GM21390 (cell line): ENCODE results near the gene PTPRU.

ENCODE experiments used
- ATAC-seq: cut with Tn5 transposase; IDR thresholded peaks from one replicate; pipeline ENCODE4 v1.9.1; 2021; ENCODE audit not compliant: unreplicated experiment

PTPRU gene

DNA sequence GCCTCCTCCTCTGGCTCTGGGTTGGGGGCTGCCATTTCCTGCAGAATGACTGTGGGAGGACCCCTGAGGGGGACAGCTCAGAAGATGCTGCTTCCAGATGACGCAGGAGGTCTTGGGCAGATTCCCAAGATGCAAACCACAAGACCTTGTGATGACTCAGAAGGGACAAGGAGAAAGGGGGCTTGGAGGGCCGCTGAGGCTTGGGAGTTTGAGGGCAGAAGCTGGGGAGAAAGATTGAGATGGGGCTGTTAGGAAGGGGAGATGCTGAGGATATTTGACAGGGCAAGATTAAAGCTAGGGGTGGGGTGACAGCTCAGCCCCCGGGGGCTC, 7.5 kb downstream of the PTPRU start:
- no peak for ATAC-seq

DNA sequence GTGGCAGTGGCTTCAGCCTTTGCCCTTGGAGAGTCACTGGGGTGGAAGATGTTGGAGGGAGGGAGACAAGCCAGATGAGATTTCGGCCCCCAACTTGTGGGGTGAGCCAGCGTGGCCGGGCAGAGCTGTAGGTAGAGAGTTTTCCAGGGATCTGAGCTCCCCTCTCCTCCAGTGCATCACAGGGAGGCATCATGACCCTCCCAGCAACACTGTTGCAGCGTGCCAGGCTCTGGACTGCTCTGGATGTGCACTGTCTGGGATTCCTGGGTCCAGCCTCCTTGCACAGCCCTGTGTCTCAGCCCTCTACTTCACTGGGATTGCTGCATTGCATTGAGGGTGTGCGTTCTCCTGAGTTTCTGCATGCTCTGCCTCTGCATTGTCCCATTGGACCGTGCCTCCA, 8.9 kb downstream of the PTPRU start:
- ATAC-seq, result no peak

DNA sequence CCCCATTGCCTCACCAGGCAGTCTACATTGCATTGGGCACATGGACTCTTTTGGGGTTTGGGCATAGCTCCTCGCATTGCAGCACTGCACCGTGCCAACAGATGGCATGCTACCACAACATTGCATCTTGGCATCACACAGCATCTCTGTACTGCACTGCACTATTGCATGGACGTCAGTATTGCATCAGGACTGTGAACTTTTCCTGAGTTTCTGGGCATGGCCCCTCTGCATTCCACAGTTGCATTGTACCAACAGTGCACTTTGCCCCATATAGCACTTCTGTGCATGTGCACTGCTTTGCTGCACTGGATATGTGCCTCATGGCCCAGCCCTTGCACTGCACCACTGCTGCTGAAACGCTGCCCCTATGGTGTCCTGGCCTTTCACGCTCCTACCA, 9.6 kb downstream of the PTPRU start:
- no peak for ATAC-seq

GRCh38 chr1:29247044-29247443, 10.7 kb downstream of the PTPRU start:
- no peak for ATAC-seq

- ATAC-seq, result no peak
Observed at GRCh38 chr1:29247571-29248273, 11.4 kb downstream of the PTPRU start.

DNA sequence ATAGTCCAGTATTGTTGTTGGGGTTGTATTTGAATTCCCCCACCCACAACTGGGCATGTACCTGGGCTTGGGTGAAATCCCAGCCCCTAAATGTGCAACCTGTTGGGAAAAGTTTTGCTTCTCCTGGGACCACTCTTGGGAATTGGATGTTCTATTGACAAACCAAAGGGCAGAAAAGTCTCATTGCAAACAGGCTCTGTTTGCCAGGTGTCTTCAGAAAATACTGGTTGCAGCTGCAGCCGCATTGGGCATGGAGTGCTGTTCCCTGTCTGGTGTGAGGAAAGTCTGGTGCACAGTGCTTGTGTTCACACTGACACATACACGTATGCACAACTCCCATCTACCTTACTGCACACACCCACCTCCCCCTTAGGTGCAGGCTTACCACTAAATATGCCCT, 12.1 kb downstream of the PTPRU start:
- no peak for ATAC-seq

DNA sequence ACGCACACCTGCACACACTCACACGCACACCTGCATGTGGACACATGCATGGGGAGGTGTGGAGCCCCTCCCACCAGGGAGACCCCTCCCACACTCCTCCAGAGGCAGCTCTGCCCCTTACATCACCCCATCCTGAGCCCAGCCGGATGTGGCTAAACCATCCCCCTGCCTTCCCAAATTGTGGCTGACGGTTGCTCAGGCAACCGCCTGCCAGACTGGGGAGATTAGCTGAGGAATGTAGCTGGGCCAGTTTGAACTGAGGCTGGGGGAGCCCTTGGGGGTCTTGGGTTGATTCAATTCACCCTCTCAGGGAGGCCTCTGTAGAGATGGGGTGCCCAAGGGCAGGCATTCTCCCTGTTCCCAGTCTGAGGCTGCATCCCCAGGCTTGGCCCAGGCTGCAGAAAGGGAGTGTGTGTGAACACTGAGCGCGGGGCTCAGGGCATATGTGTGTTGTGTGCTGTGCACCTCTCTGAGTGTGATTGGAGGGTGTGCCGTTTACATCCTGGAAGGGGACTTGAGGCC, 12.9 kb downstream of the PTPRU start:
- ATAC-seq, result no peak

DNA sequence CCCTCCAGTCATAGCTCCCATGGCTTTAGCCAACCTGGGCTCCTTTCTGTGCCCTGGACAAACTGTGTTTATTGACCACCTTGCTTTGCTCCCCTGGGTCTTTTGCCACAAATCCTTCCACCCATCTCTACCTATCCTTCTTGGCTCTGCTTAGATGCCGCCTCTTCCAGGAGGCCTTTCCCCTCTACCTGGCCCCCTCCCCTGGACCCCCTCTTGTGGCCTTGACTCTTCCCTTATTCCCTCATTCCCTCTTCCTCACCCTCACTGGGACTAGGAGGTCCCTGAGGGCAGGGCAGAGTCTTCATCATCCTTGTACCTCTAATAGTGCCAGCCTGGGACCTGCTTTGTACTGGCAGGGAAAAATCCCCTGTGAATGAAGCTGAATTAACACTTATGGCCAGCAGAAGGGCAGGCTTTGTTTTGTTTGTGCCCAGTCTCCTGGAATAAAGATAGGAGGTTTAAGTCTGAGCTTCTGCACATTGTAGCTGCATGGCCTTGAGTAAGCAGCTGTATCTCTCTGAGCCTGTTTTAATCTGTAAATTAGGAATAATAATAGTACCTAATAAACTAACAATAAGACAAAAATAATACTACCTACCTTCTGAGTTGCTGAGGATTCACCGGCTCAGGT, 13.7 kb downstream of the PTPRU start:
- no peak for ATAC-seq

- no peak for ATAC-seq
Observed at GRCh38 chr1:29251164-29252124, 15.1 kb downstream of the PTPRU start.

DNA sequence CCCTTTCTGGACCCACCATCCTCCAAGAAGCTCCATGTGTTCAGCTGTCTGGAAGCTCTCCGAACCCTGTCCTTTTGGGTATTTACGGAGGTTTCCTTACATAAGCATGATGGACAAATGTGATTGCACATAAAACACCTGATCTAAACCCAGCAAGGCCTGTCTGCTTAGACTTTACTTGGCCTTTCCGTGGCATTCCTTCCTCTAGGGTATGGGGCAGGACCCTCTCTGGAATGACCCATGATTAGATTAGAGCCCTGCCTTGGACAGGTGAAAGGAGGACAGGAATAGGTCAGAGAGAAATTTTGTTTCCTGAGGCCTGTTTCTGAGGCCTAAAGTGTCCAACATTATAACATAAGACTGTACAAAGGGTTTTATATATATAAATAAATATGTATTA, 16.9 kb downstream of the PTPRU start:
- ATAC-seq, result no peak

DNA sequence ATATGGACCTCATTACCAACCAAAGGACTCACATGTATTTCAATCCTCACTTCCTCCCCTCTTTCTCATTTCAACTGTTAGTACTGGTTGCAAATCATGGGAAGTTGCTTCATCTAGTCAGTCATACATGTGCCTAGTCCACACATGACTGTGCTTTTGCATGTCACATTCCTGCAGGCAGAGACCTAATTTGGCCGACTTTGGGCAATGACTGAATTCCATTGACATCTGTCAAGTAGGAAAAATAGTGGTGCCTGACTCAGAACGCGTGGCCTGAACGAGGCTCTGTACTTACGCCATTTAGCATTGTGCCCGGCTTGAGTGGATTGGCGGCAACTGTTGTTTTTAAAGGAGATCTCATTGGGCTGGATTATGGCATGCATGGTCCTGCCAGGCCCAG, 18.0 kb downstream of the PTPRU start:
- no peak for ATAC-seq

- no peak for ATAC-seq
Observed at GRCh38 chr1:29255134-29255666, 18.9 kb downstream of the PTPRU start.

GRCh38 chr1:29256394-29256793, 20.1 kb downstream of the PTPRU start:
- no peak for ATAC-seq

DNA sequence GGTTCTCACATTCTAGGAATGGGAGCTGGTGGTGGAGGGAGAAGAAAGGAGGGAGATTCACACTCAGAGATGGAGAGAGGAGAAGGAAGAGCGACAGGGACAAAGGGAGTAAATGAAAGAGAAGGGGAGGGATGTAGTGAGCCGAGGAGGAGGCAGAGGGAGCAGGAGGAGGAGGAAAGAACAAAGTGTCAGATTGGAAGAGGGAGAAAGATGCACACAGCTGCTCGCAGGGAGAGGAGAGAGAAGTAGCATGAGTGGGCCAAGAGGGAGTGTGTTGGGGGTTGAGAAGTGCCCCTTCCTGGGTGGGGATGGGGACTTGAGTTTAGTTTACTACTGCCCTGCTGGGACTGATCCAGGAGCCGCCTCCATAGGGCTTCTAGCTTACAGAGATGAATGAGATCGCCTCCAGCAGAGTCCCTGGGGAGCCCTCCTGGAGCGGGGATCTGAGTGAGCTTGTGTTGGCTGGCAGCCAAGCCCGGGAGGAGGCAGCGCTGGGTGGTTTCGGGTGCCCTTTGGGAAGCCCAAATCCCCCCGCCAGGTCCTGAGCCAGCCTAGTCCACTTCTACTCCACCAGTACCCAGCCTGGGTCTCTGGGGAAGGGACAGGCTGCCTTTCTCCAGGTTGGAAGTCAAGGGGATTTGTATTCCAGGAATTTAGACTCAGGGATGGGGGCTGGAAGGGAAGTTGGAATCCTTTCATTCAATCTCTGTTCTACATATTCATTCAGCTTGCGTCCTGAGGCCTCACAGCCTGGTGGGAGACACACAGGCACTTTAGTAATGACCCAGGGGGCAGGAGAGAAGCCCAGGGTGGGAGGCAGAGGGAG, 20.9 kb downstream of the PTPRU start:
- ATAC-seq, result no peak

- ATAC-seq, result no peak
Observed at GRCh38 chr1:29258189-29258975, 22.1 kb downstream of the PTPRU start.

- ATAC-seq, result no peak
Observed at GRCh38 chr1:29258976-29259801, 22.9 kb downstream of the PTPRU start.

DNA sequence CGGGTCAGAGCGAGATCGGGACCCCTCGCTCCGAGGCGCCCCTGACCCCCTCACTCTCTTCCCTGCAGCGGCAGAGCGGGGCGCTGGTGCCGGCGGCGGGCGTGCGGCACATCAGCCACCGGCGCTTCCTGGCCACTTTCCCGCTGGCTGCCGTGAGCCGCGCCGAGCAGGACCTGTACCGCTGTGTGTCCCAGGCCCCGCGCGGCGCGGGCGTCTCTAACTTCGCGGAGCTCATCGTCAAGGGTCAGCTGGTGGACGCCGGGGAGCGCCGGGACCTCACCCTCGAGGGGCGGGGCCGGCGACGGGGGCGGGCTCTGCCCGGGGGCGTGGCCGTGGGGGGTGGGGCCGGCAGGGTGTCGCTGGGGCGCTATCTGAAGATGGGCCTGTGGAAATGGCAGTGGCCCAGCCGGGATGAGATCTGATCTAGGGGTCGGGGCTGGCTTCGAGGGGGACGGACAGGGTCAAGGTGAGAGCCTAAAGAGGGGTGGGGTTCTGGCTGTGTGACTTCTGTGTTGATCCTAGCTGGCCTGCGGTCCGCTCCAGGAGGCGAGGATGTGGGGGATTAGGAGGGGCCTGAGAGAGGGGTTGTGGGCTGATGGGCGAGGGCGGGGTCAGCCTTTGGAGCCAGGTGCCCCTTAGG, 23.6 kb downstream of the PTPRU start:
- no peak for ATAC-seq

GRCh38 chr1:29260531-29260930, 24.2 kb downstream of the PTPRU start:
- ATAC-seq, result no peak
